ENCODE results near the gene SMIM9.

SMIM9 gene

GRCh38 chrX:154776753-154777152, 57.7 kb downstream of the SMIM9 start:
- no peak for DNase-seq

- DNase-seq, result no peak
Measured at GRCh38 chrX:154775419-154776349, 58.8 kb downstream of the SMIM9 start.

DNA sequence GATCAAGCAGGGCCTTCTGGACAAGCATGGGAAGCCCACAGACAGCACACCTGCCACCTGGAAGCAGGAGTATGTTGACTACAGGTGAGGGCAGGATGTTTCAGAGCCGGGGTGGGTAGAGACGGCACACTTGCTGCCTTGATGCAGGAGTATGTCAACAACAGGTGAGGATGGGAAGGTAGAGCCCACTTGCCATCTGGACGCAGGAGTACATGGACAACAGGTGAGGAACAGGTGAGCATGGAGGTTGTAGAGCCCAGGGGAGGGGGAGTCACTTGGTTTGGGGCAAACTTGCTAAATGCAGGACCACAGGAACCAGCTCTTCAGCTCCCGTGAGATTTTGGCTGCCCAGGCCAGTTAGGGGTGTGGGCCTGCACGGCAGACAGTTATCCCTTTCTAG, 59.8 kb downstream of the SMIM9 start:
- DNase-seq, result no peak
